SK-MEL-5 (cell line): ENCODE data around the gene PGA5. TPM values are rescaled to one million over a fixed set of nuclear protein-coding genes. Genes with fewer than 3 reads are reported as not detected.
"Not testable (repeated sequence)": the region's sequence is repeated elsewhere in the genome, so short reads cannot be mapped to it uniquely, and the experiment has no call there.

Experiments used
- DNase-seq: peaks from one replicate; pipeline ENCODE4 v3.0.0-alpha.2; 2016; ENCODE audit warnings: low read depth, low spot score
- in situ Hi-C: cut with HindIII; loops from 2 replicates; pipeline ENCODE4 v1.10.0; 2016; ENCODE audit warnings: low sequenced_read_pairs, high pct_unique_total_duplicates, low pct_unique_long_range_greater_than_20kb
- total RNA-seq: library from RNA; depleted of rRNA; stranded (reverse); fragments of >200 nt; shearing (Covaris generic); gene quantifications from 2 replicates; pipeline ENCODE4 v1.2.3, GENCODE V29; 2014

Gene PGA5
- total RNA-seq, 1 experiment from 2014 or later, result not detected

GRCh38 chr11:61218306-61218705 is 22.7 kb upstream of the PGA5 start:
- in situ Hi-C loops, DNase-seq: not testable (repeated sequence)

- DNase-seq, in situ Hi-C loops: not testable (repeated sequence)
Observed at GRCh38 chr11:61219016-61219415, 22.0 kb upstream of the PGA5 start.

- DNase-seq, in situ Hi-C loops: not testable (repeated sequence)
Observed at GRCh38 chr11:61222047-61222446, 18.9 kb upstream of the PGA5 start, which contains the start of gene PGA4. Gene PGA4 (plus strand): TSS chr11:61222347. CDS start chr11:61222401, 54 bp downstream.

- in situ Hi-C loops, DNase-seq: not testable (repeated sequence)
Observed at GRCh38 chr11:61222692-61223091, 18.3 kb upstream of the PGA5 start.

- DNase-seq, in situ Hi-C loops: not testable (repeated sequence)
Observed at GRCh38 chr11:61226457-61227137, 14.4 kb upstream of the PGA5 start.

- in situ Hi-C loops, DNase-seq: not testable (repeated sequence)
Observed at GRCh38 chr11:61229458-61229857, 11.5 kb upstream of the PGA5 start.

- DNase-seq, in situ Hi-C loops: not testable (repeated sequence)
Observed at GRCh38 chr11:61231033-61231432, 9.9 kb upstream of the PGA5 start.

GRCh38 chr11:61231585-61231984 is 9.4 kb upstream of the PGA5 start:
- DNase-seq, in situ Hi-C loops: not testable (repeated sequence)

GRCh38 chr11:61232548-61233145 is 8.3 kb upstream of the PGA5 start:
- DNase-seq, in situ Hi-C loops: not testable (repeated sequence)

GRCh38 chr11:61237130-61237529 is 3.8 kb upstream of the PGA5 start:
- DNase-seq, in situ Hi-C loops: not testable (repeated sequence)

- DNase-seq, in situ Hi-C loops: not testable (repeated sequence)
Observed at GRCh38 chr11:61240288-61240687, 687 bp upstream of the PGA5 start.

- in situ Hi-C loops, DNase-seq: not testable (repeated sequence)
Observed at GRCh38 chr11:61241526-61241925, 551 bp downstream of the PGA5 start.

- in situ Hi-C loops, DNase-seq: not testable (repeated sequence)
Observed at GRCh38 chr11:61245284-61245964, 4.4 kb downstream of the PGA5 start.

- in situ Hi-C loops, DNase-seq: not testable (repeated sequence)
Observed at GRCh38 chr11:61248071-61248470, 7.1 kb downstream of the PGA5 start.

GRCh38 chr11:61249201-61249600 is 8.2 kb downstream of the PGA5 start:
- in situ Hi-C loops, DNase-seq: not testable (repeated sequence)

GRCh38 chr11:61250796-61251765 is 10.1 kb downstream of the PGA5 start:
- DNase-seq, in situ Hi-C loops: not testable (repeated sequence)

- DNase-seq, in situ Hi-C loops: not testable (repeated sequence)
Observed at GRCh38 chr11:61252332-61252731, 11.4 kb downstream of the PGA5 start.
